ENCODE measurements around the gene ST6GALNAC5. TPM values are rescaled to one million over a fixed set of nuclear protein-coding genes. Genes with fewer than 3 reads are reported as not detected.

Gene ST6GALNAC5
- total and polyA plus RNA-seq, 2 experiments from 2014 or later = 4.1 to 19.2 TPM

- Histone ChIP-seq H3K4me3 (no peak overlapping the region), H4K20me1 (replicated peaks; ENCODE audit: insufficient read depth) (no peaks in the 10 kb centered on the region), H3K4me2 (no peak overlapping the region), H3K9me2 (ENCODE audit: insufficient read depth) (no peaks in the 10 kb centered on the region), H3K27ac (ENCODE audit: low read depth) (no peak overlapping the region), H2AFZ (no peak overlapping the region), H3K79me2 (replicated peaks; ENCODE audit: insufficient read depth) (no peaks in the 10 kb centered on the region), H3K27me3 (ENCODE audit: insufficient read depth) (no peaks in the 10 kb centered on the region), H3K36me3 (ENCODE audit: insufficient read depth) (peaks cover 4% of the 10 kb centered on the region), H3F3A (replicated peaks; ENCODE audit: low read depth) (no peaks in the 10 kb centered on the region), H3K4me1 (ENCODE audit: insufficient read depth) (peaks cover 9% of the 10 kb centered on the region)
- TF ChIP-seq POLR2AphosphoS5 (IDR thresholded peaks at IDR 0.05; ENCODE audit: low read depth) = no peak
- TF ChIP-seq REST (IDR thresholded peaks at IDR 0.05; ENCODE audit: unreplicated experiment) = no peak
- TF ChIP-seq EZH2 (IDR thresholded peaks at IDR 0.05; ENCODE audit: low read depth, unreplicated experiment) = no peak
- no peak for TF ChIP-seq ZNF114 (CRISPR knock-in tag; IDR thresholded peaks at IDR 0.05)
- TF ChIP-seq JUNB (IDR thresholded peaks at IDR 0.05; ENCODE audit: unreplicated experiment) = no peak
- TF ChIP-seq ETS1 (IDR thresholded peaks at IDR 0.05) = no peak
- TF ChIP-seq ZNF331 (CRISPR knock-in tag; IDR thresholded peaks at IDR 0.05; ENCODE audit: low read depth) = no peak
- no peak for TF ChIP-seq CREB1 (CRISPR knock-in tag; IDR thresholded peaks at IDR 0.05; ENCODE audit: low read depth)
- TF ChIP-seq NANOG (IDR thresholded peaks at IDR 0.05; ENCODE audit: borderline replicate concordance) = no peak
- TF ChIP-seq ZNF462 (CRISPR knock-in tag; IDR thresholded peaks at IDR 0.05) = no peak
- no peak for TF ChIP-seq CTCF (conservative IDR thresholded peaks at IDR 0.05; ENCODE audit: low read depth in 2 of 2)
- no peak for TF ChIP-seq STAT1 (IDR thresholded peaks at IDR 0.05; ENCODE audit: unreplicated experiment)
- no peak for TF ChIP-seq EZH2phosphoT487 (IDR thresholded peaks at IDR 0.05; ENCODE audit: unreplicated experiment)
- H3K27me3 Mint-ChIP-seq (ENCODE audit: insufficient read depth, low read depth, poor library complexity) = no peaks in the 10 kb centered on the region
- ATAC-seq = no peak
- no peak for DNase-seq (ENCODE audit: low spot score)
- H3K36me3 Mint-ChIP-seq (ENCODE audit: low read depth) = peaks cover 13% of the 10 kb centered on the region
- no peak overlapping the region for H3K27ac Mint-ChIP-seq
- H3K4me3 Mint-ChIP-seq = no peak overlapping the region
- H3K9me3 Mint-ChIP-seq = peaks cover 11% of the 10 kb centered on the region
- peaks cover 16% of the 10 kb centered on the region for H3K4me1 Mint-ChIP-seq
These were observed 140.4 kb downstream of the ST6GALNAC5 start for GRCh38 chr1:77007675-77008074.
